ENCODE data around the gene IPMK. TPM values are rescaled to one million over a fixed set of nuclear protein-coding genes. Genes with fewer than 3 reads are reported as not detected.
"Not testable (repeated sequence)": the region's sequence is repeated elsewhere in the genome, so short reads cannot be mapped to it uniquely, and the experiment has no call there.

The IPMK gene
- total RNA-seq, 1 experiment from 2014 or later, result 5.5 TPM

DNA sequence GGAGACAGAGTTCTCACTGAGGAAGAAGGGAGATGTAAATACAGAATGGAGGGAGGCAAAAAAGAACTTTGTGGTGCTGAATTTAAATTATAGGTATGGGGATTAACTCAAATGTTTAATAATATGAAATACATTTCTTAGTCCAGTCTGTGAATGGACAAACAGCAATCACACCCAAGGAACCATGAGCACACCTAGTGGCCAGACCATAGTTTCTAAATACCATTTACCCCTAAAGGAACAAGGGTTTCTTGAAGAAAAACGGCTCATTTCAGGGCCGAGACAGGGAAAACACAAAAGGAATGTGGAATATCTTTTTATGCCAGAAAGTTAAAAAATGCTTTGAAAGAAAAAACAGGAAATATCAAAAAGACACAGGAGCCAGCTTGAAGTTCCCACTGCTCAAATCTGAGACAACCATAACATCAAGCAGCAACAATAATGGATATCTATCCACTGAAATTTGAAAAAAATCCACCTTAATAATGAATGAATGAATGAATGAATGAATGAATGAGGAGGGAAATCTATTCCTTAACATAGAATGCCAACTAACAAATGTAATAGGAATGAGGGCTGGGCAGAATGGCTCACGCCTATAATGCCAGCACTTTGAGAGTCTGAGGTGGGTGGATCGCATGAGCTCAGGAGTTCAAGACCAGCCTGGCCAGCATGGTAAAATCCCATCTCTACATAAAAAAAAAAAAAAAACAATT, 8.6 kb downstream of the IPMK start:
- H3K9me3 ChIP-seq (ENCODE audit: control insufficient read depth in 1 of 2, insufficient read depth in 1 of 2, low read depth in 1 of 2, low read length in 2 of 2), result no peaks in the 10 kb centered on the region
- H3K4me1 ChIP-seq (ENCODE audit: control insufficient read depth in 1 of 2, insufficient read depth in 2 of 2, low read length in 2 of 2), result no peaks in the 10 kb centered on the region
- no peak overlapping the region for H3K4me3 ChIP-seq (replicated peaks in 1 of 2; ENCODE audit: low read depth in 1 of 2, low read length in 2 of 2)
- RAD21 ChIA-PET (ENCODE audit: low non-redundant PET in 1 of 2, low total read pairs in 2 of 2, uncharacterized antibody in 2 of 2, unreplicated experiment in 2 of 2), result no interaction called here
- intact Hi-C loops (cut with micrococcal nuclease), result no loop called here
- TF ChIP-seq ZNF274 (IDR thresholded peaks at IDR 0.05; ENCODE audit: low read depth, low read length), result no peak
- TF ChIP-seq, protein P1, sequence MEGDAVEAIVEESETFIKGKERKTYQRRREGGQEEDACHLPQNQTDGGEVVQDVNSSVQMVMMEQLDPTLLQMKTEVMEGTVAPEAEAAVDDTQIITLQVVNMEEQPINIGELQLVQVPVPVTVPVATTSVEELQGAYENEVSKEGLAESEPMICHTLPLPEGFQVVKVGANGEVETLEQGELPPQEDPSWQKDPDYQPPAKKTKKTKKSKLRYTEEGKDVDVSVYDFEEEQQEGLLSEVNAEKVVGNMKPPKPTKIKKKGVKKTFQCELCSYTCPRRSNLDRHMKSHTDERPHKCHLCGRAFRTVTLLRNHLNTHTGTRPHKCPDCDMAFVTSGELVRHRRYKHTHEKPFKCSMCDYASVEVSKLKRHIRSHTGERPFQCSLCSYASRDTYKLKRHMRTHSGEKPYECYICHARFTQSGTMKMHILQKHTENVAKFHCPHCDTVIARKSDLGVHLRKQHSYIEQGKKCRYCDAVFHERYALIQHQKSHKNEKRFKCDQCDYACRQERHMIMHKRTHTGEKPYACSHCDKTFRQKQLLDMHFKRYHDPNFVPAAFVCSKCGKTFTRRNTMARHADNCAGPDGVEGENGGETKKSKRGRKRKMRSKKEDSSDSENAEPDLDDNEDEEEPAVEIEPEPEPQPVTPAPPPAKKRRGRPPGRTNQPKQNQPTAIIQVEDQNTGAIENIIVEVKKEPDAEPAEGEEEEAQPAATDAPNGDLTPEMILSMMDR (IDR thresholded peaks at IDR 0.05 in 2 of 3, conservative IDR thresholded peaks at IDR 0.05 in 1 of 3; ENCODE audit: borderline replicate concordance in 1 of 3, insufficient read depth in 1 of 3, low read depth in 2 of 3, low read length in 2 of 3), result peak in 2 of 3 experiments; percentile 46 to 53; a peak in 4 of 6 replicates
- H3K36me3 ChIP-seq (ENCODE audit: control insufficient read depth in 1 of 2, insufficient read depth in 2 of 2, low read length in 2 of 2), result no peaks in the 10 kb centered on the region
- H3K27me3 ChIP-seq (ENCODE audit: insufficient read depth, low read length), result no peaks in the 10 kb centered on the region
- peaks cover 11% of the 10 kb centered on the region for H3K79me2 ChIP-seq (ENCODE audit: insufficient read depth, low read length)
- no peak for DNase-seq (ENCODE audit: low read depth, low spot score)
- H3K9ac ChIP-seq (ENCODE audit: low read length), result no peak overlapping the region
- CTCF ChIA-PET, result no interaction called here
- H3K9me2 ChIP-seq (ENCODE audit: insufficient read depth), result no peaks in the 10 kb centered on the region
- H3K4me2 ChIP-seq (ENCODE audit: low read length), result no peak overlapping the region
- no peak overlapping the region for H2AFZ ChIP-seq (ENCODE audit: low read depth, low read length, poor library complexity, severe bottlenecking)
- ATAC-seq, result peak; percentile 63
- no peak overlapping the region for H3K27ac ChIP-seq (ENCODE audit: low read depth, low read length)
- POLR2A ChIA-PET, result interaction anchor here (0.6 kb wide), 1 partner anchor 162 kb away, joined by 4 read pairs; no protein-coding TSS in a partner anchor
- peaks cover 3% of the 10 kb centered on the region; the same call in 1 of the 2 replicates for H4K20me1 ChIP-seq (ENCODE audit: insufficient read depth)
- BruUV-seq (replicated peaks), result no TSS peak

DNA sequence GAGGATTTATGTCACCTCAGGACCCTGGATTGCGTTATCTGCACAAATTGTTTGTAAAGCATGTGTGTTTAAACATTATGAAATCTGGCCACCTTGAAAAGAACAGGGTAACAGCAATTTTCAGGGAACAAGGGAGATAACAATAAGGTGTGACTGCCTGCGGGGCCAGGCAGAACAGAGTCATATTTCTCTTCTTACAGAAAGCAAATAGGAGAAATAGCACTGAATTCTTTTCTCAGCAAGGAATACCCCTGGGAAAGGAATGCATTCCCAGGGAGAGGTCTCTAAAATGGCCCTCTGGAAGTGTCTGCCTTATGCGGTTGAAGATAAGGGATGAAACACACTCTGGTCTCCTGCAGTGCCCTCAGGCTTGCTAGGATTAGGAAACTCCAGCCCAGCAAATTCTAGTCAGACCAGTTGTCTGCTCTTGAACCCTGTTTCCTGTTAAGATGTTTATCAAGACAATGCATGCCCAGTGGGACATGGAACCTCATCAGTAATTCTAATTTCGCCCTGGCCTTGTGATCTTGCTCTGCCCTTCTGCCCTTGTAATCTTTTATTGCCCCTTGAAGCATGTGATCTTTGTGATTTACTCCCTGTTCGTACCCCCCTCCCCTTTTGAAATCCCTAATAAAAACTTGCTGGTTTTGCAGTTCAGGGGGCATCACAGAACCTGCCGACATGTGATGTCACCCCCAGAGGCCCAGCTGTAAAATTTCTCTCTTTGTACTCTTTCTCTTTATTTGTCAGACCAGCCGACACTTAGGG, 11.5 kb downstream of the IPMK start:
- H3K36me3 ChIP-seq (ENCODE audit: control insufficient read depth in 1 of 2, insufficient read depth in 2 of 2, low read length in 2 of 2); H3K4me1 ChIP-seq (ENCODE audit: control insufficient read depth in 1 of 2, insufficient read depth in 2 of 2, low read length in 2 of 2); H2AFZ ChIP-seq (ENCODE audit: low read depth, low read length, poor library complexity, severe bottlenecking); H3K4me3 ChIP-seq (replicated peaks in 1 of 2; ENCODE audit: low read depth in 1 of 2, low read length in 2 of 2); CTCF ChIA-PET; H3K9me3 ChIP-seq (ENCODE audit: control insufficient read depth in 1 of 2, insufficient read depth in 1 of 2, low read depth in 1 of 2, low read length in 2 of 2); H3K27me3 ChIP-seq (ENCODE audit: insufficient read depth, low read length); H3K4me2 ChIP-seq (ENCODE audit: low read length); DNase-seq (ENCODE audit: low read depth, low spot score); POLR2A ChIA-PET; H3K27ac ChIP-seq (ENCODE audit: low read depth, low read length); RAD21 ChIA-PET (ENCODE audit: low non-redundant PET in 1 of 2, low total read pairs in 2 of 2, uncharacterized antibody in 2 of 2, unreplicated experiment in 2 of 2); intact Hi-C loops (cut with micrococcal nuclease); H3K9me2 ChIP-seq (ENCODE audit: insufficient read depth); H4K20me1 ChIP-seq (ENCODE audit: insufficient read depth); BruUV-seq (replicated peaks); ATAC-seq; H3K9ac ChIP-seq (ENCODE audit: low read length): not testable (repeated sequence)
- H3K79me2 ChIP-seq (ENCODE audit: insufficient read depth, low read length), result peaks cover 11% of the 10 kb centered on the region

Data from HCT116 (cell line).